Panc1 (cell line): ENCODE results near the gene FMN2. TPM values are rescaled to one million over a fixed set of nuclear protein-coding genes. Genes with fewer than 3 reads are reported as not detected.

Experiments used
- ATAC-seq: fragments of 200-7000 bp; cut with Tn5 transposase; 2 replicates; pipeline ENCODE4 v1.9.1; 2020; ENCODE audit warnings: mild to moderate bottlenecking, moderate library complexity
- BruUV-seq: library from RNA; stranded (reverse); fragments of 400-500 nt; replicated peaks from 2 replicates; lab custom pipeline; 2021; lab: Mats Ljungman, UMichigan
- CTCF ChIA-PET: fragments of 300-600 bp; sonication (Branson Sonifier 250); formaldehyde crosslinking; loops from one replicate; lab custom pipeline; 2022; ENCODE audit warnings: antibody characterized with exemption; lab: Charles Lee
- POLR2A ChIA-PET: fragments of 300-600 bp; sonication (Branson Sonifier 250); formaldehyde crosslinking; loops from one replicate; lab custom pipeline; 2022; ENCODE audit warnings: antibody characterized with exemption; lab: Charles Lee
- DNase-seq: peaks from one replicate; pipeline ENCODE4 v3.0.0-alpha.2; 2010; ENCODE audit warnings: low read depth, low spot score
- H3K27ac ChIP-seq: 2 replicates; pipeline ENCODE4 v1.5.1; 2011; ENCODE audit warnings: mild to moderate bottlenecking, low read length, inconsistent platforms
- H3K27me3 ChIP-seq: fragments of 200-500 bp; sonication (Bioruptor generic); 2 replicates; pipeline ENCODE4 v1.6.0; 2014; ENCODE audit warnings: low read length, inconsistent platforms; ENCODE audit not compliant: control insufficient read depth, insufficient read depth
- H3K36me3 ChIP-seq: fragments of 200-500 bp; sonication (Bioruptor generic); 2 replicates; pipeline ENCODE4 v1.5.1; 2014; ENCODE audit warnings: inconsistent platforms, mild to moderate bottlenecking, low read length, moderate library complexity; ENCODE audit not compliant: control insufficient read depth, insufficient read depth
- H3K4me1 ChIP-seq: 2 replicates; pipeline ENCODE4 v1.5.1; 2011; ENCODE audit warnings: inconsistent platforms, mild to moderate bottlenecking, low read length, moderate library complexity; ENCODE audit not compliant: control insufficient read depth, insufficient read depth
- H3K4me3 ChIP-seq, 2 experiments: 2 replicates each; pipeline ENCODE4 v1.5.1; 2011 to 2012; ENCODE audit warnings: low read depth in 2 of 2, low read length in 2 of 2, mild to moderate bottlenecking in 2 of 2, inconsistent platforms in 1 of 2, moderate library complexity in 1 of 2
- H3K9me3 ChIP-seq: fragments of 200-500 bp; sonication (Bioruptor generic); 2 replicates; pipeline ENCODE4 v1.5.1; 2014; ENCODE audit warnings: low read depth, mild to moderate bottlenecking, inconsistent platforms, low read length, moderate library complexity; ENCODE audit not compliant: control insufficient read depth, insufficient read depth
- CTCF ChIP-seq: fragments of 450-650 bp; IDR thresholded peaks from 2 replicates; pipeline ENCODE4 v1.5.1; 2017; ENCODE audit warnings: mild to moderate bottlenecking
- POLR2AphosphoS5 ChIP-seq: IDR thresholded peaks from 2 replicates; pipeline ENCODE4 v1.6.1; 2012; ENCODE audit warnings: mild to moderate bottlenecking, low read depth, low read length, moderate library complexity
- REST ChIP-seq, 2 experiments: IDR thresholded peaks; 2 replicates each; pipeline ENCODE4 v1.6.1; 2011 to 2012; ENCODE audit warnings: low read depth in 2 of 2, control low read depth in 1 of 2, low read length in 1 of 2, mild to moderate bottlenecking in 1 of 2, moderate library complexity in 1 of 2; ENCODE audit not compliant: insufficient read depth in 1 of 2
- SIN3A ChIP-seq: IDR thresholded peaks from 2 replicates; pipeline ENCODE4 v1.6.1; 2012; ENCODE audit warnings: low read depth, mild to moderate bottlenecking, low read length, moderate library complexity, borderline replicate concordance; ENCODE audit not compliant: insufficient read depth
- TCF7L2 ChIP-seq: IDR thresholded peaks from 2 replicates; pipeline ENCODE4 v1.6.1; 2011; ENCODE audit warnings: mild to moderate bottlenecking, low read depth, low read length, inconsistent platforms
- in situ Hi-C: cut with HindIII; loops from 2 replicates; pipeline ENCODE4 v1.10.0; 2016; ENCODE audit warnings: low sequenced_read_pairs, low pct_unique_long_range_greater_than_20kb
- intact Hi-C: fragments of 100-400 bp; cut with micrococcal nuclease; formaldehyde crosslinking; loops from one replicate; pipeline ENCODE4 v1.10.0; 2022; ENCODE audit not compliant: unreplicated experiment
- total RNA-seq: library from RNA; stranded (reverse); gene quantifications from one replicate; pipeline ENCODE4 v1.2.1, GENCODE V29; 2021; ENCODE audit not compliant: unreplicated experiment

Gene FMN2
- total RNA-seq, 1 experiment from 2014 or later: 1.9 TPM

- H3K36me3 ChIP-seq: no peaks in the 10 kb centered on the region
- ATAC-seq (no peak), DNase-seq (no peak)
- BruUV-seq: no TSS peak
- in situ Hi-C loops (no loop called here), intact Hi-C loops (no loop called here)
- H3K27me3 ChIP-seq: no peaks in the 10 kb centered on the region
- POLR2A ChIA-PET: no interaction called here
- CTCF ChIA-PET: interaction anchor here (0.6 kb wide), 1 partner anchor 364 kb away, joined by 4 read pairs; no protein-coding TSS in a partner anchor
- TF ChIP-seq POLR2AphosphoS5 (no peak), CTCF (peak; percentile 57), TCF7L2 (no peak)
- no peaks in the 10 kb centered on the region for H3K9me3 ChIP-seq
- no peaks in the 10 kb centered on the region for H3K4me1 ChIP-seq
- no peak overlapping the region for H3K27ac ChIP-seq
- H3K4me3 ChIP-seq: no peak overlapping the region
Observed at GRCh38 chr1:240169188-240169587, 77.5 kb downstream of the FMN2 start.

- no peak overlapping the region for H3K27ac ChIP-seq
- no TSS peak for BruUV-seq
- TF ChIP-seq TCF7L2: no peak
- no peak for TF ChIP-seq REST (IDR thresholded peaks at IDR 0.05; ENCODE audit: insufficient read depth in 1 of 2, low read depth in 2 of 2, low read length in 1 of 2)
- no peak for TF ChIP-seq CTCF
- no peak for TF ChIP-seq POLR2AphosphoS5
- no peak for TF ChIP-seq SIN3A
- CTCF ChIA-PET: no interaction called here
- in situ Hi-C loops (no loop called here), intact Hi-C loops (no loop called here)
- no peak for DNase-seq
- no peak overlapping the region for H3K4me3 ChIP-seq
- no peaks in the 10 kb centered on the region for H3K27me3 ChIP-seq
- no peaks in the 10 kb centered on the region for H3K9me3 ChIP-seq
- POLR2A ChIA-PET: no interaction called here
- no peaks in the 10 kb centered on the region for H3K36me3 ChIP-seq
- ATAC-seq: no peak
- H3K4me1 ChIP-seq: no peaks in the 10 kb centered on the region
Observed at GRCh38 chr1:240170266-240170665, 78.6 kb downstream of the FMN2 start.
